Measurements from ENCODE around the gene HAUS5. TPM values are rescaled to one million over a fixed set of nuclear protein-coding genes. Genes with fewer than 3 reads are reported as not detected.

HAUS5 gene
- total RNA-seq, 2 donors from 2014 or later = 9.6 to 14.5 TPM

DNA sequence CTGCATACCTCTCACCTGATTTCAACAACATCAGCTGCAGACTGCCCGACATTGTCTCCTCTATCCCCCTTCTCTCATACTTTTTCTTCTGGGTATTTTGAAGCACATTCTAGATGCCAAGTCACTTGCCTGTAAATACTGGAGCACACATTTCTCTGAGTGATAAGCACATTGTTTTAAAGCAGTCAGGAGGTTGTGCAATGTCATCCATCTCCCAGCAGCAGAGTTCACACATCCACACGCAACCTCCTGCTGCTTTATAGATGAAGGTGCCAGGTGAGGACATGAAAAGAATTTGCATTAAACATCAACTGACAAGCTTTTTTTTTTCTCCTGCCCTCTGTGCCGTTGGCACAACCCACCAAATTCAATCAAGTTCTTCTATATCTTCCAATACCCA lies 59.3 kb downstream of the HAUS5 start:
- no peak overlapping the region for H3K4me3 ChIP-seq
- peaks cover 5% of the 10 kb centered on the region for H3K4me1 ChIP-seq
- no peak for DNase-seq
- WGBS, 2 donors = 10 to 30% methylated on average over 3 of the region's 3 CpGs
- TF ChIP-seq, protein P1, sequence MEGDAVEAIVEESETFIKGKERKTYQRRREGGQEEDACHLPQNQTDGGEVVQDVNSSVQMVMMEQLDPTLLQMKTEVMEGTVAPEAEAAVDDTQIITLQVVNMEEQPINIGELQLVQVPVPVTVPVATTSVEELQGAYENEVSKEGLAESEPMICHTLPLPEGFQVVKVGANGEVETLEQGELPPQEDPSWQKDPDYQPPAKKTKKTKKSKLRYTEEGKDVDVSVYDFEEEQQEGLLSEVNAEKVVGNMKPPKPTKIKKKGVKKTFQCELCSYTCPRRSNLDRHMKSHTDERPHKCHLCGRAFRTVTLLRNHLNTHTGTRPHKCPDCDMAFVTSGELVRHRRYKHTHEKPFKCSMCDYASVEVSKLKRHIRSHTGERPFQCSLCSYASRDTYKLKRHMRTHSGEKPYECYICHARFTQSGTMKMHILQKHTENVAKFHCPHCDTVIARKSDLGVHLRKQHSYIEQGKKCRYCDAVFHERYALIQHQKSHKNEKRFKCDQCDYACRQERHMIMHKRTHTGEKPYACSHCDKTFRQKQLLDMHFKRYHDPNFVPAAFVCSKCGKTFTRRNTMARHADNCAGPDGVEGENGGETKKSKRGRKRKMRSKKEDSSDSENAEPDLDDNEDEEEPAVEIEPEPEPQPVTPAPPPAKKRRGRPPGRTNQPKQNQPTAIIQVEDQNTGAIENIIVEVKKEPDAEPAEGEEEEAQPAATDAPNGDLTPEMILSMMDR (IDR thresholded peaks at IDR 0.05) = no peak
- no peak for TF ChIP-seq POLR2A (IDR thresholded peaks at IDR 0.05)
- ATAC-seq = no peak
- intact Hi-C loops (cut with DNase I) = no loop called here
- H3K27ac ChIP-seq = no peak overlapping the region
- H3K36me3 ChIP-seq (replicated peaks in 1 of 2; ENCODE audit: insufficient read depth in 1 of 2, low read depth in 2 of 2) = no peaks in the 10 kb centered on the region
- no peaks in the 10 kb centered on the region for H3K27me3 ChIP-seq
- H3K9me3 ChIP-seq = no peaks in the 10 kb centered on the region

DNA sequence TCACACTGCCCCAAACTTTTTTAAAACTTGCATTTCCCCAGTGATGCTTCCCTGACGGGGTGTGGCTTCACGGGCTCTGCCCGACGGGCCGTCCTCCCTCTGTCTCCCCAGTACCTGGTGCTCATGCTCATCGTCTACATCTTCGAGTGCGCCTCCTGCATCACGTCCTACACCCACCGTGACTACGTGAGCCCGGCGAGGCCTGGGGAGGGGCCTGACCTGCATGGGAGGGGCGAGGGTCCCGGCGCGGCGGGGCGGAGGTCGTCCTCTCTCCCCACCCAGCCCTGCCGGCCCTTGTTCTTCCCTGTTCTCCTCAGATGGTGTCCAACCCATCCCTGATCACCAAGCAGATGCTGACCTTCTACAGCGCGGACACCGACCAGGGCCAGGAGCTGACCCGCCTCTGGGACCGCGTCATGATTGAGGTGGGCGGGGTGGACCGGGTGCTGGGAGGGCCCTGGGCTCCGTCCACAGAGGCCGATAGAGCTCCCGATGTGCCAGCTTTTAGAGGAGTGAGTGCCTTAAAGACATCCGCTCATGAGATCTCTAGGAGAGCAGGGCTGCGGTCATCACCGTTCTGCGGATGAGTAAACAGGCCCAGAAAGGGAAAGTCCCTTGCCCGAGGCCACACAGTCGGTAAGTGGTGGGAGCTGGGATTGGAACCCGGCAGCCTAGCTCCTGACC lies 60.7 kb downstream of the HAUS5 start:
- no peak overlapping the region for H3K4me3 ChIP-seq
- intact Hi-C loops (cut with DNase I) = no loop called here
- WGBS, 2 donors = 8 to 11% methylated on average over 8 to 35 of the region's 39 CpGs
- peaks cover 5% of the 10 kb centered on the region for H3K4me1 ChIP-seq
- H3K27ac ChIP-seq = no peak overlapping the region
- peak; percentile 25 to 50 (median 28) for DNase-seq
- ATAC-seq = peak; percentile 59
- no peaks in the 10 kb centered on the region for H3K36me3 ChIP-seq (replicated peaks in 1 of 2; ENCODE audit: insufficient read depth in 1 of 2, low read depth in 2 of 2)
- H3K9me3 ChIP-seq = no peaks in the 10 kb centered on the region
- H3K27me3 ChIP-seq = no peaks in the 10 kb centered on the region
- TF ChIP-seq POLR2A (IDR thresholded peaks at IDR 0.05) = no peak
- TF ChIP-seq, protein P1 (IDR thresholded peaks at IDR 0.05) = no peak

Other genes with a start within 250 kb of the HAUS5 start
- not detected for gene GPR42, start 241.7 kb upstream of the HAUS5 start, total RNA-seq
- gene FFAR2, start 164.5 kb upstream of the HAUS5 start, total RNA-seq = not detected
- not detected for gene KRTDAP, start 122.3 kb upstream of the HAUS5 start, total RNA-seq
- 100 to 1,000 TPM; 146 TPM for gene DMKN, start 99.1 kb upstream of the HAUS5 start, total RNA-seq
- not detected for gene SBSN, start 84.4 kb upstream of the HAUS5 start, total RNA-seq
- gene GAPDHS, start 79.3 kb upstream of the HAUS5 start, total RNA-seq = not detected
- 10 to 100 TPM; 59.4 to 67.9 TPM for gene TMEM147, start 67.1 kb upstream of the HAUS5 start, total RNA-seq
- gene ATP4A, start 49.1 kb upstream of the HAUS5 start, total RNA-seq = 1 to 10 TPM in 1 of 2 donors, not detected in 1; 8.2 TPM
- gene PMIS2, start 26.6 kb upstream of the HAUS5 start, total RNA-seq = not detected
- gene RBM42, start 16.3 kb downstream of the HAUS5 start, total RNA-seq = 10 to 100 TPM; 26.7 to 65.3 TPM
- gene ETV2, start 29.0 kb downstream of the HAUS5 start, total RNA-seq = not detected
- 100 to 1,000 TPM; 134 to 151 TPM for gene COX6B1, start 35.6 kb downstream of the HAUS5 start, total RNA-seq
- gene UPK1A, start 53.8 kb downstream of the HAUS5 start, total RNA-seq = not detected
- gene ZBTB32, start 91.8 kb downstream of the HAUS5 start, total RNA-seq = not detected
- 10 to 100 TPM; 18.7 to 31.6 TPM for gene KMT2B, start 105.3 kb downstream of the HAUS5 start, total RNA-seq
- 10 to 100 TPM in 1 of 2 donors, 1 to 10 TPM in 1; 6.0 to 11.2 TPM for gene IGFLR1, start 129.7 kb downstream of the HAUS5 start, total RNA-seq
- 10 to 100 TPM; 26.2 to 83.4 TPM for gene U2AF1L4, start 132.7 kb downstream of the HAUS5 start, total RNA-seq
- 10 to 100 TPM; 10.6 to 21.1 TPM for gene PSENEN, start 132.9 kb downstream of the HAUS5 start, total RNA-seq
- gene LIN37, start 135.8 kb downstream of the HAUS5 start, total RNA-seq = 1 to 10 TPM; 6.7 to 7.6 TPM
- gene HSPB6, start 144.3 kb downstream of the HAUS5 start, total RNA-seq = 100 to 1,000 TPM in 1 of 2 donors, 10 to 100 TPM in 1; 35.0 to 117 TPM
- gene PROSER3, start 145.4 kb downstream of the HAUS5 start, total RNA-seq = 10 to 100 TPM in 1 of 2 donors, 1 to 10 TPM in 1; 7.3 to 14.2 TPM
- 10 to 100 TPM in 1 of 2 donors, 1 to 10 TPM in 1; 8.6 to 71.5 TPM for gene ARHGAP33, start 162.8 kb downstream of the HAUS5 start, total RNA-seq
- 1 to 10 TPM in 1 of 2 donors, under 1 TPM in 1; 0.99 to 3.9 TPM for gene PRODH2, start 200.1 kb downstream of the HAUS5 start, total RNA-seq
- 10 to 100 TPM; 14.0 to 33.6 TPM for gene NPHS1, start 239.8 kb downstream of the HAUS5 start, total RNA-seq
- 10 to 100 TPM; 42.5 to 75.5 TPM for gene KIRREL2, start 244.2 kb downstream of the HAUS5 start, total RNA-seq

Measured in body of pancreas (tissue), 4 donors.